Adrenal gland (tissue), 12 donors: ENCODE data around the gene ZNF211. TPM values are rescaled to one million over a fixed set of nuclear protein-coding genes. Genes with fewer than 3 reads are reported as not detected.

Source experiments
- DNase-seq, 7 donors: peaks; one replicate each; pipeline ENCODE4 v3.0.0-alpha.2; 2019 to 2020
- H3K27ac ChIP-seq, 5 donors: fragments of 200-600 bp; sonication (generic) in 4 of 5; 1 replicate in 3 of 5; 2 replicates in 2 of 5; pipeline versions ENCODE4 v1.5.1 to v1.8.0; 2016 to 2020; ENCODE audit warnings: mild to moderate bottlenecking in 1 of 5
- H3K27me3 ChIP-seq: fragments of 200-600 bp; 2 replicates; pipeline ENCODE4 v1.8.0; 2021
- H3K36me3 ChIP-seq, 2 donors: fragments of 200-600 bp; replicated peaks in 1 of 2; 1 replicate in 1 of 2; 2 replicates in 1 of 2; pipeline versions ENCODE4 v1.5.1 to v1.8.0; 2018 to 2022
- H3K4me1 ChIP-seq, 2 donors: fragments of 200-600 bp; replicated peaks in 1 of 2; 1 replicate in 1 of 2; 2 replicates in 1 of 2; pipeline versions ENCODE4 v1.5.1 to v1.8.0; 2018 to 2021
- H3K4me3 ChIP-seq, 4 donors: fragments of 200-600 bp; sonication (generic) in 3 of 4; one replicate each; pipeline ENCODE4 v1.5.1; 2016 to 2018
- H3K9me3 ChIP-seq, 3 donors: fragments of 200-600 bp; sonication (generic) in 1 of 3; replicated peaks in 1 of 3; 1 replicate in 2 of 3; 2 replicates in 1 of 3; pipeline versions ENCODE4 v1.5.1 to v1.8.0; 2016 to 2021
- POLR2A ChIP-seq, 2 donors: fragments of 450-650 bp; IDR thresholded peaks; one replicate each; pipeline ENCODE4 v1.6.1; 2017; ENCODE audit warnings: antibody characterized with exemption in 2 of 2, mild to moderate bottlenecking in 2 of 2, moderate library complexity in 1 of 2
- WGBS, 4 donors: extraction: QIAGEN DNeasy Blood & Tissue Kit in 2 of 4; methylation state at CpG; one replicate each; pipeline versions ENCODE4 v1.1.5 to v1.1.7; 2013 to 2017; 5-methylcytosine and 5-hydroxymethylcytosine counted together
- intact Hi-C, 2 donors: fragments of 100-400 bp; cut with DNase I; formaldehyde crosslinking; loops; one replicate each; pipeline versions ENCODE4 v1.14.1 to v1.15.0; 2022 to 2023
- polyA plus RNA-seq, 3 donors: library from polyadenylated mRNA; stranded (reverse); fragments of 200-250 nt in 2 of 3; fragments of 350-450 nt in 1 of 3; fragmentation: Illumina TruSeq in 1 of 3; extraction: RNeasy Lipid Tissue Mini Kit (QIAGEN cat#74804) in 1 of 3; gene quantifications; one replicate each; pipeline ENCODE4 v1.2.3, GENCODE V29; 2013 to 2014
- total RNA-seq, 9 donors: library from RNA; depleted of rRNA in 4 of 9; stranded (reverse); fragments of >200 nt in 4 of 9; fragments of 120-200 nt in 1 of 9; fragmentation: NEBNext Ultra II Directional in 1 of 9; extraction: Animal tissue kit (Norgen Biotek cat#: 25700) in 1 of 9; gene quantifications; one replicate each; pipeline versions ENCODE4 v1.1.0 to v1.2.4, GENCODE V29; 2013 to 2023
- TF ChIP-seq, protein P1 (sequence below), 6 experiments: fragments of 450-650 bp in 4 of 6; fragments of 200-600 bp in 2 of 6; sonication (generic) in 1 of 6; IDR thresholded peaks; 1 replicate in 5 of 6; 2 replicates in 1 of 6; pipeline versions ENCODE4 v1.5.1 to v1.8.0; 2016 to 2021; ENCODE audit warnings: antibody characterized with exemption in 6 of 6, mild to moderate bottlenecking in 2 of 6, moderate library complexity in 1 of 6
- donor health status: healthy with polysubstance abuse.
- donor health status: Bipolar disorder and iron deficiency.
- donor health status: DM: yes; HTN: yes; CAD: no.
- donor health status: DM: no; HTN: no; CAD: no.
- donor health status: DM: no; HTN: no; CAD: no.
- donor health status: DM: yes; HTN: yes; CAD: no.

ZNF211 gene
- total and polyA plus RNA-seq, 12 donors, result 10.5 to 38.7 (median 17.3) TPM

DNA sequence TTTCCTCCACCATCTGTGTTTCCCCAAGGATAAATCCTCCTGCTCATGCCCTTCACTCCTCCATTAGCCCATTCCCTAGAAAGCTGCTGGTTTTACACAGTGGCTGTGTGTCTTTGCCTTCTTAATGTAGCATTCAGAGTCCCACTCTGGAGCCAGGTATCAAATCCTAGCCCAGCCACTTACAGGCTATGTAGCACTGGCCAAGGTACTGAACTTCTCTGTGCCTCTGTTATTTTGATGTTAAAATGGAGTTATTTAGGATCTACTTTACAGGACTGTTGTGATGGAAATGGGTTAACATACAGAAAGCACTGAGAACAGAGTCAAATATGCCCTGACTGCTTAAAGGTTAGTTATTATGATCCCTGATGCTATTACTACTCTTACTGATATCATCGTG is 34.3 kb downstream of the ZNF211 start:
- H3K27me3 ChIP-seq, result no peaks in the 10 kb centered on the region
- no peak overlapping the region for H3K27ac ChIP-seq
- H3K36me3 ChIP-seq, result no peaks in the 10 kb centered on the region
- DNase-seq, result no peak
- H3K4me3 ChIP-seq, result no peak overlapping the region
- 83 to 88% (median 84%) methylated on average over 1 of the region's 1 CpG for WGBS, 4 donors
- no peak for TF ChIP-seq POLR2A (IDR thresholded peaks at IDR 0.05)
- peaks cover 0 to 12% of the 10 kb centered on the region in 2 donors for H3K4me1 ChIP-seq
- intact Hi-C loops, result no loop called here
- H3K9me3 ChIP-seq, result no peaks in the 10 kb centered on the region

DNA sequence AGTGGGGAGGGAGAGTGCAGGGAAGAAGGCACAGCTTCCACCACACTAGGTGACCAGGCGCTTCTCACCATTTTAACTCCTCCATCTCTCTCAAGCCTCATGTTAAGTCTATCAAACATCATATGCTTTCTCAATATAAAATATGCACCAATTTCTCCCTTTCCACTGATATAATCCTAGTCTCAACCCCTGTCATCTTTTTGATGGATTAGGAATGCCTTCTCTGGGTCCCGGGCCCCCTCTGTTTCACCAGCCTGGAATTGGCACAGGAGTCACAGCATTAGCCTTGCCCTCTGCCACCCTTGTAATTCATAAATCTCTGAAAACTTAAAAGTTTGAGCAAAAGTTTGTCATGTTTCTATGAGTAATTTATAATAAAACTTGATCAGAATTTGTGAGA is 35.7 kb downstream of the ZNF211 start, which contains the start of gene ZSCAN4:
Gene ZSCAN4, plus strand, starts transcription at position 301 of the 400 bp plus-strand sequence. CDS start 7,211 bp downstream, outside the sequence.
- Histone ChIP-seq H3K4me3 (no peak within 1 kb of the TSS), H3K36me3 (no peaks in the 10 kb centered on the region), H3K27ac (no peak within 1 kb of the TSS), H3K27me3 (no peaks in the 10 kb centered on the region), H3K4me1 (peaks cover 0 to 12% of the 10 kb centered on the region in 2 donors), H3K9me3 (no peaks in the 10 kb centered on the region)
- no peak for DNase-seq
- TF ChIP-seq, protein P1, sequence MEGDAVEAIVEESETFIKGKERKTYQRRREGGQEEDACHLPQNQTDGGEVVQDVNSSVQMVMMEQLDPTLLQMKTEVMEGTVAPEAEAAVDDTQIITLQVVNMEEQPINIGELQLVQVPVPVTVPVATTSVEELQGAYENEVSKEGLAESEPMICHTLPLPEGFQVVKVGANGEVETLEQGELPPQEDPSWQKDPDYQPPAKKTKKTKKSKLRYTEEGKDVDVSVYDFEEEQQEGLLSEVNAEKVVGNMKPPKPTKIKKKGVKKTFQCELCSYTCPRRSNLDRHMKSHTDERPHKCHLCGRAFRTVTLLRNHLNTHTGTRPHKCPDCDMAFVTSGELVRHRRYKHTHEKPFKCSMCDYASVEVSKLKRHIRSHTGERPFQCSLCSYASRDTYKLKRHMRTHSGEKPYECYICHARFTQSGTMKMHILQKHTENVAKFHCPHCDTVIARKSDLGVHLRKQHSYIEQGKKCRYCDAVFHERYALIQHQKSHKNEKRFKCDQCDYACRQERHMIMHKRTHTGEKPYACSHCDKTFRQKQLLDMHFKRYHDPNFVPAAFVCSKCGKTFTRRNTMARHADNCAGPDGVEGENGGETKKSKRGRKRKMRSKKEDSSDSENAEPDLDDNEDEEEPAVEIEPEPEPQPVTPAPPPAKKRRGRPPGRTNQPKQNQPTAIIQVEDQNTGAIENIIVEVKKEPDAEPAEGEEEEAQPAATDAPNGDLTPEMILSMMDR (IDR thresholded peaks at IDR 0.05), result no peak
- TF ChIP-seq POLR2A (IDR thresholded peaks at IDR 0.05), result no peak
- intact Hi-C loops, result no loop called here
- 67 to 70% (median 69%) methylated on average over 2 of the region's 2 CpGs for WGBS, 4 donors

DNA sequence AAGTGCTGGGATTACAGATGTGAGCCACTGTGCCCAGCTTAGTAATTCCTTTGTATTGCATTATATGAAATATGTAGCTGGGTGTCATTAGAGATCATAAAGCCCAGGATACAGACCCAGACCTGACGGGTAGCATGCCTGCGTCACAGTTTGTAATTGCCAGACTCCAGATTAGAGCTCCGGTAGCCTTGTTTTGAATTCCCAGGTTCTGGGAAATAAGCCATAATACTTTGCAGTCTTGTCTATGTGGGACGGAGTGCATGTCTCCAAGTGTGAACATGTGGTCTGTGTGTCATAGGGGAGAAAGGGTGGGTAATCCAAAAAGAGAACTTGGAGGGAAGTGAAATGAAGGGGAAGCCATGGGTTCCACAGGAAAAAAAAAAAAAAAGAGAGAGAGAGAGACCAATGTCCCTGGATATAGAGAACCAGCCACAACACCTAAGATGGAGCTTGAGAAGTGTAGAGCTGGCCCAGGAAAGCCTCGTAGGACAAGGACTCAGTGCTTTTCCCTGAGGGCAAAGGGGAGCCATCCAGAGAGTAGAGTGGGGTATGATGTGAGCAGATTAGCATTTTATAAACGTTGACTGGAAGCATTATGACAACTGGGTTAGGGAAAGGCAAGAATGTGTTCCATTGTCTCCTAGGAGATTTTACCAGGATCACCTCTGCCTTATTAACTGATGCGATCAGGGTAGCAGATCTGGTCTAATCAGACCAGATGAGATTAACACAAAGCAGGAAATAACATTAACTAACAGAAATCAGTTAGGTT is 38.3 kb downstream of the ZNF211 start:
- TF ChIP-seq, protein P1 (IDR thresholded peaks at IDR 0.05), result no peak
- TF ChIP-seq POLR2A (IDR thresholded peaks at IDR 0.05), result no peak
- WGBS, 4 donors, result 57 to 69% (median 63%) methylated on average over 7 of the region's 7 CpGs
- intact Hi-C loops, result no loop called here
- Histone ChIP-seq H3K27ac (no peak overlapping the region), H3K4me1 (no peaks in the 10 kb centered on the region), H3K4me3 (no peak overlapping the region), H3K9me3 (no peaks in the 10 kb centered on the region), H3K27me3 (no peaks in the 10 kb centered on the region), H3K36me3 (no peaks in the 10 kb centered on the region)
- no peak for DNase-seq

DNA sequence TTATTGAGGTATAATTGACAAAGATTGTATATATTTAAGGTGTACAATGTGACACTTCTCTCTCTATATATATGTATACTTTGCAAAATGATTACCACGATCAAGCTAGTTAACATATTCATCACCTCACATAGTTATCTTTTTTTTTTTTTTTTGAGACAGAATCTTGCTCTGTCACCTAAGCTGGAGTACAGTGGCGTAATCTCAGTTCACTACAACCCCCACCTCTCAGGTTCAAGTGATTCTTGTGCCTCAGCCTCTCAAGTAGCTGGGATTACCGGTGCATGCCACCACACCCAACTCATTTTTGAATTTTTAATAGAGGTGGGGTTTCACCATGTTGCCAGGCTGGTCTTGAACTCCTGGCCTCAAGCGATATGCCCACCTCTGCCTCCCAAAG is 39.5 kb downstream of the ZNF211 start:
- no peaks in the 10 kb centered on the region for H3K9me3 ChIP-seq
- no peaks in the 10 kb centered on the region for H3K27me3 ChIP-seq
- H3K27ac ChIP-seq, result no peak overlapping the region
- WGBS, 4 donors, result 72 to 91% (median 81%) methylated on average over 4 of the region's 4 CpGs
- intact Hi-C loops, result no loop called here
- no peaks in the 10 kb centered on the region for H3K36me3 ChIP-seq
- DNase-seq, result no peak
- TF ChIP-seq, protein P1 (IDR thresholded peaks at IDR 0.05), result no peak
- no peak for TF ChIP-seq POLR2A (IDR thresholded peaks at IDR 0.05)
- no peaks in the 10 kb centered on the region for H3K4me1 ChIP-seq
- H3K4me3 ChIP-seq, result no peak overlapping the region

DNA sequence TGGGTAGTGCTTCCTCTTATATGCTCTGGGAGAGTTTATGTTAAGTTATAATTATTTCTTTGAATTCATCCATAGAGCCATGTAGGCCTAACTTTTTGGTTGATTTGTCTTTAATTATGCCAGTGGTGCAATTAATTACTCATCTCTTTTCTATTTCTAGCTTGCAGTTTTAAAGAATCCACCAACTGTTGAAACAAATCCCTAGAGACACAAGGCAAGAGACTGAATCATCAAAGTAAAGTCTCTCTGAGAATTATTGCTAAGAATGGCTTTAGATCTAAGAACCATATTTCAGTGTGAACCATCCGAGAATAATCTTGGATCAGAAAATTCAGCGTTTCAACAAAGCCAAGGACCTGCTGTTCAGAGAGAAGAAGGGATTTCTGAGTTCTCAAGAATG is 42.9 kb downstream of the ZNF211 start:
- intact Hi-C loops, result no loop called here
- Histone ChIP-seq H3K27me3 (no peaks in the 10 kb centered on the region), H3K4me3 (no peak overlapping the region), H3K27ac (no peak overlapping the region), H3K9me3 (no peaks in the 10 kb centered on the region), H3K4me1 (no peaks in the 10 kb centered on the region), H3K36me3 (no peaks in the 10 kb centered on the region)
- DNase-seq, result no peak
- no peak for TF ChIP-seq POLR2A (IDR thresholded peaks at IDR 0.05)
- TF ChIP-seq, protein P1 (IDR thresholded peaks at IDR 0.05), result no peak
- 50 to 71% (median 54%) methylated on average over 2 of the region's 2 CpGs for WGBS, 4 donors
